H1 (cell line): ENCODE measurements around the gene RPL36AL. TPM values are rescaled to one million over a fixed set of nuclear protein-coding genes. Genes with fewer than 3 reads are reported as not detected.

Source experiments
- ATF2 ChIP-seq: IDR thresholded peaks from 2 replicates; pipeline ENCODE4 v1.6.1; 2012; ENCODE audit warnings: low read length, inconsistent platforms
- CHD7 ChIP-seq: fragments of 300-600 bp; sonication (generic); IDR thresholded peaks from 2 replicates; pipeline ENCODE4 v1.7.1; 2012; ENCODE audit warnings: low read length, moderate library complexity, mild to moderate bottlenecking, inconsistent platforms; ENCODE audit not compliant: insufficient replicate concordance
- HDAC2 ChIP-seq, 2 experiments: fragments of 300-600 bp in 1 of 2; sonication (generic) in 1 of 2; IDR thresholded peaks; 2 replicates each; pipeline ENCODE4 v1.6.1; 2011 to 2012; ENCODE audit warnings: low read depth in 2 of 2, low read length in 2 of 2, mild to moderate bottlenecking in 2 of 2, moderate library complexity in 2 of 2, borderline replicate concordance in 1 of 2, inconsistent platforms in 1 of 2
- KDM1A ChIP-seq: fragments of 200-600, 300-600 bp; sonication (generic); IDR thresholded peaks from 2 replicates; pipeline ENCODE4 v1.7.1; 2016; ENCODE audit warnings: mild to moderate bottlenecking, low read length, borderline replicate concordance
- RBBP5 ChIP-seq: IDR thresholded peaks from 2 replicates; pipeline ENCODE4 v1.7.1; 2012; ENCODE audit warnings: low read depth, mild to moderate bottlenecking, inconsistent platforms, low read length, moderate library complexity, borderline replicate concordance
- TBP ChIP-seq: IDR thresholded peaks from 2 replicates; pipeline ENCODE4 v1.6.1; 2011; ENCODE audit warnings: low read depth, low read length, improper control_type of control experiment
- TEAD4 ChIP-seq: IDR thresholded peaks from 2 replicates; pipeline ENCODE4 v1.6.1; 2012; ENCODE audit warnings: low read depth, low read length, inconsistent platforms, mixed read lengths
- polyA plus RNA-seq, 7 experiments: library from polyadenylated mRNA; depleted of rRNA in 3 of 7; stranded (reverse) in 5 of 7; unstranded in 2 of 7; fragments of >200 nt in 5 of 7; fragments of 200-250 nt in 2 of 7; gene quantifications; 1 replicate in 5 of 7; 2 replicates in 1 of 7; 4 replicates in 1 of 7; pipeline versions ENCODE4 v1.2.1 to v1.2.3, GENCODE V29; 2011 to 2013; ENCODE audit warnings: missing spikeins in 2 of 7, mixed read lengths in 2 of 7
- total RNA-seq: library from RNA; stranded (reverse); fragmentation: NEBNext Ultra II Directional; extraction: Animal tissue kit (Norgen Biotek cat#: 25700); gene quantifications from 2 replicates; pipeline ENCODE4 v1.2.1, GENCODE V29; 2021

Gene RPL36AL
- total and polyA plus RNA-seq, 2 of the 8 experiments (the other 6 are each of a cell fraction or from before 2014, with no cell fraction given), result 138 to 230 TPM

GRCh38 chr14:49598485-49599300 is 21.7 kb downstream of the RPL36AL start, which contains the start of gene LRR1 (continued):
- TF ChIP-seq CHD7, result no peak
- peak; percentile 98 for TF ChIP-seq RBBP5
- no peak for TF ChIP-seq KDM1A
- TF ChIP-seq ATF2, result no peak
- peak; percentile 80 for TF ChIP-seq TBP
- no peak; a peak in 1 of 4 replicates for TF ChIP-seq HDAC2 (IDR thresholded peaks at IDR 0.05; ENCODE audit: borderline replicate concordance in 1 of 2, low read depth in 2 of 2, low read length in 2 of 2)
- TF ChIP-seq TEAD4, result 0 out of 2 replicates have a peak, but pooled peaks have one; percentile 2
